GM12878 (cell line): Measurements from ENCODE around the gene LRRC3B. TPM values are rescaled to one million over a fixed set of nuclear protein-coding genes. Genes with fewer than 3 reads are reported as not detected.

Experiments
- ATAC-seq: fragments of 200-7000 bp; cut with Tn5 transposase; 3 replicates; pipeline ENCODE4 v1.9.1; 2020; ENCODE audit warnings: mild to moderate bottlenecking, moderate library complexity
- BruUV-seq: library from RNA; stranded (reverse); fragments of 400-500 nt; replicated peaks from 2 replicates; lab custom pipeline; 2021; lab: Mats Ljungman, UMichigan
- CTCF ChIA-PET: fragments of 300-600 bp; sonication (Branson Sonifier 250); formaldehyde crosslinking; extraction: SDS; loops from one replicate; lab custom pipeline; 2021; ENCODE audit warnings: inconsistent platforms; lab: Yijun Ruan, JAX
- POLR2A ChIA-PET: fragments of 350-600 bp; formaldehyde crosslinking; extraction: SDS; loops from one replicate; lab custom pipeline; 2021; ENCODE audit warnings: inconsistent platforms; lab: Charles Lee
- RAD21 ChIA-PET: fragments of 300-600 bp; sonication (Branson Sonifier 250); formaldehyde crosslinking; loops from one replicate; lab custom pipeline; 2023; ENCODE audit warnings: antibody characterized with exemption; ENCODE audit not compliant: unreplicated experiment; lab: Charles Lee
- SMC1A ChIA-PET: fragments of 300-600 bp; sonication (Branson Sonifier 250); formaldehyde crosslinking; loops from one replicate; lab custom pipeline; 2023; ENCODE audit not compliant: unreplicated experiment, uncharacterized antibody; lab: Charles Lee
- DNase-seq: peaks from one replicate; pipeline ENCODE4 v3.0.0-alpha.2; 2011; ENCODE audit warnings: low read depth, low spot score
- FAIRE-seq: peaks from 3 replicates; lab custom pipeline; 2011; peaks lifted over from hg19 to GRCh38; lab: Jason Lieb, UNC
- H2AFZ ChIP-seq: 2 replicates; pipeline ENCODE4 v1.6.0; 2011; ENCODE audit warnings: low read depth, low read length, control low read depth; ENCODE audit not compliant: control insufficient read depth
- H3K27ac ChIP-seq: 2 replicates; pipeline ENCODE4 v1.5.1; 2011; ENCODE audit warnings: control low read depth; ENCODE audit not compliant: control insufficient read depth, insufficient read depth
- H3K27me3 ChIP-seq, 2 experiments: replicated peaks in 1 of 2; 2 replicates each; pipeline versions ENCODE4 v1.6.0 to v1.6.1; 2011; ENCODE audit warnings: low read length in 1 of 2; ENCODE audit not compliant: control insufficient read depth in 2 of 2, insufficient read depth in 2 of 2
- H3K36me3 ChIP-seq, 2 experiments: 2 replicates each; pipeline ENCODE4 v1.5.1; 2011; ENCODE audit warnings: low read length in 1 of 2; ENCODE audit not compliant: control insufficient read depth in 2 of 2, insufficient read depth in 2 of 2
- H3K4me1 ChIP-seq: 2 replicates; pipeline ENCODE4 v1.6.1; 2011; ENCODE audit warnings: mild to moderate bottlenecking, low read length, moderate library complexity, mixed read lengths; ENCODE audit not compliant: control insufficient read depth, insufficient read depth
- H3K4me2 ChIP-seq: 2 replicates; pipeline ENCODE4 v1.6.0; 2011; ENCODE audit warnings: control low read depth; ENCODE audit not compliant: control insufficient read depth, insufficient read depth
- H3K4me3 ChIP-seq: fragments of 200-600 bp; sonication (generic); 2 replicates; pipeline ENCODE4 v1.5.1; 2016
- H3K79me2 ChIP-seq: 2 replicates; pipeline ENCODE4 v1.6.0; 2011; ENCODE audit warnings: low read length; ENCODE audit not compliant: control insufficient read depth, insufficient read depth
- H3K9ac ChIP-seq: 2 replicates; pipeline ENCODE4 v1.8.0; 2011; ENCODE audit warnings: low read length, control low read depth, mixed read lengths; ENCODE audit not compliant: control insufficient read depth, insufficient read depth
- H3K9me3 ChIP-seq: replicated peaks from 3 replicates; pipeline ENCODE4 v1.5.1; 2011; ENCODE audit warnings: mild to moderate bottlenecking, low read length; ENCODE audit not compliant: control insufficient read depth, insufficient read depth
- H4K20me1 ChIP-seq: 2 replicates; pipeline ENCODE4 v1.6.0; 2011; ENCODE audit not compliant: control insufficient read depth, insufficient read depth
- BACH1 ChIP-seq: fragments of 450-650 bp; IDR thresholded peaks from 2 replicates; pipeline ENCODE4 v1.6.1; 2017; ENCODE audit warnings: mild to moderate bottlenecking, borderline replicate concordance
- CHD1 ChIP-seq: IDR thresholded peaks from 2 replicates; pipeline ENCODE4 v1.6.1; 2012; ENCODE audit warnings: low read depth, low read length, improper control_type of control experiment
- KDM1A ChIP-seq: fragments of 200-600 bp; sonication (generic); IDR thresholded peaks from 2 replicates; pipeline ENCODE4 v1.6.1; 2016; ENCODE audit warnings: borderline replicate concordance
- MEF2B ChIP-seq: fragments of 450-650 bp; IDR thresholded peaks from 2 replicates; pipeline ENCODE4 v1.6.1; 2018; ENCODE audit warnings: mild to moderate bottlenecking, moderate library complexity; ENCODE audit not compliant: partially characterized antibody, poor library complexity, severe bottlenecking
- NFYA ChIP-seq: IDR thresholded peaks from 2 replicates; pipeline ENCODE4 v1.6.1; 2011; ENCODE audit warnings: low read depth, mild to moderate bottlenecking, low read length, improper control_type of control experiment, borderline replicate concordance
- PBX3 ChIP-seq: IDR thresholded peaks from 2 replicates; pipeline ENCODE4 v1.6.1; 2011; ENCODE audit warnings: mild to moderate bottlenecking, low read depth, low read length, moderate library complexity; ENCODE audit not compliant: insufficient replicate concordance
- PKNOX1 ChIP-seq: fragments of 450-650 bp; IDR thresholded peaks from 2 replicates; pipeline ENCODE4 v1.6.1; 2016; ENCODE audit warnings: mild to moderate bottlenecking
- PRDM15 ChIP-seq: fragments of 450-650 bp; formaldehyde crosslinking; IDR thresholded peaks from 2 replicates; pipeline ENCODE4 v1.4.0; 2020; ENCODE audit warnings: mild to moderate bottlenecking, moderate library complexity
- SMARCA5 ChIP-seq: fragments of 450-650 bp; IDR thresholded peaks from 2 replicates; pipeline ENCODE4 v1.6.1; 2017; ENCODE audit warnings: mild to moderate bottlenecking
- WGBS: methylation state at CpG from one replicate; pipeline ENCODE4 v1.1.6; 2016; ENCODE audit warnings: low lambda C conversion rate; ENCODE audit not compliant: insufficient replicate concordance, insufficient coverage; ENCODE audit errors: missing lambda C conversion rate; 5-methylcytosine and 5-hydroxymethylcytosine counted together
- in situ Hi-C: fragments of 300-500 bp; cut with MboI; formaldehyde crosslinking; loops from 9 replicates; pipeline ENCODE4 v1.14.3; 2018; ENCODE audit warnings: mixed read lengths
- intact Hi-C: fragments of 100-400 bp; cut with micrococcal nuclease; formaldehyde crosslinking; loops from one replicate; pipeline ENCODE4 v1.14.2; 2022; ENCODE audit not compliant: unreplicated experiment
- polyA plus RNA-seq, 11 experiments: library from polyadenylated mRNA; depleted of rRNA in 4 of 11; unstranded in 6 of 11; stranded (reverse) in 5 of 11; fragments of >200 nt; fragmentation: Nextera tagmentation in 4 of 11; fragmentation: Illumina TruSeq in 1 of 11; extraction: Ambion mirVana in 4 of 11; extraction: Trizol in 1 of 11; gene quantifications; 1 replicate in 1 of 11; 2 replicates in 10 of 11; pipeline versions ENCODE4 v1.2.1 to v1.2.3, GENCODE V29; 2011 to 2016; ENCODE audit warnings: inconsistent platforms in 2 of 11, missing spikeins in 2 of 11, low read depth in 1 of 11
- total RNA-seq, 4 experiments: library from RNA; depleted of rRNA in 3 of 4; stranded (reverse); fragments of >200 nt in 3 of 4; fragmentation: Illumina TruSeq in 1 of 4; extraction: Trizol in 1 of 4; gene quantifications; 2 replicates each; pipeline versions ENCODE4 v1.2.1 to v1.2.3, GENCODE V29; 2013 to 2021
- TF ChIP-seq, protein P1 (sequence below): fragments of 450-650 bp; IDR thresholded peaks from 2 replicates; pipeline ENCODE4 v1.6.1; 2017; ENCODE audit warnings: mild to moderate bottlenecking, moderate library complexity
- TF ChIP-seq, protein P2 (sequence below): fragments of 450-650 bp; IDR thresholded peaks from 2 replicates; pipeline ENCODE4 v1.6.1; 2017; ENCODE audit warnings: low read depth, mild to moderate bottlenecking, moderate library complexity

The LRRC3B gene
- total and polyA plus RNA-seq, 10 of the 15 experiments (the other 5 are each of a cell fraction or from before 2014, with no cell fraction given): not detected

GRCh38 chr3:26657348-26657976, 34.9 kb downstream of the LRRC3B start:
- ChIA-PET CTCF (no interaction called here), POLR2A (no interaction called here)
- no peak overlapping the region for H3K4me2 ChIP-seq
- TF ChIP-seq PKNOX1 (no peak), NFYA (no peak), CHD1 (no peak), MEF2B (no peak), SMARCA5 (no peak), KDM1A (no peak), PRDM15 (no peak), PBX3 (no peak), BACH1 (no peak)
- TF ChIP-seq, protein P1, sequence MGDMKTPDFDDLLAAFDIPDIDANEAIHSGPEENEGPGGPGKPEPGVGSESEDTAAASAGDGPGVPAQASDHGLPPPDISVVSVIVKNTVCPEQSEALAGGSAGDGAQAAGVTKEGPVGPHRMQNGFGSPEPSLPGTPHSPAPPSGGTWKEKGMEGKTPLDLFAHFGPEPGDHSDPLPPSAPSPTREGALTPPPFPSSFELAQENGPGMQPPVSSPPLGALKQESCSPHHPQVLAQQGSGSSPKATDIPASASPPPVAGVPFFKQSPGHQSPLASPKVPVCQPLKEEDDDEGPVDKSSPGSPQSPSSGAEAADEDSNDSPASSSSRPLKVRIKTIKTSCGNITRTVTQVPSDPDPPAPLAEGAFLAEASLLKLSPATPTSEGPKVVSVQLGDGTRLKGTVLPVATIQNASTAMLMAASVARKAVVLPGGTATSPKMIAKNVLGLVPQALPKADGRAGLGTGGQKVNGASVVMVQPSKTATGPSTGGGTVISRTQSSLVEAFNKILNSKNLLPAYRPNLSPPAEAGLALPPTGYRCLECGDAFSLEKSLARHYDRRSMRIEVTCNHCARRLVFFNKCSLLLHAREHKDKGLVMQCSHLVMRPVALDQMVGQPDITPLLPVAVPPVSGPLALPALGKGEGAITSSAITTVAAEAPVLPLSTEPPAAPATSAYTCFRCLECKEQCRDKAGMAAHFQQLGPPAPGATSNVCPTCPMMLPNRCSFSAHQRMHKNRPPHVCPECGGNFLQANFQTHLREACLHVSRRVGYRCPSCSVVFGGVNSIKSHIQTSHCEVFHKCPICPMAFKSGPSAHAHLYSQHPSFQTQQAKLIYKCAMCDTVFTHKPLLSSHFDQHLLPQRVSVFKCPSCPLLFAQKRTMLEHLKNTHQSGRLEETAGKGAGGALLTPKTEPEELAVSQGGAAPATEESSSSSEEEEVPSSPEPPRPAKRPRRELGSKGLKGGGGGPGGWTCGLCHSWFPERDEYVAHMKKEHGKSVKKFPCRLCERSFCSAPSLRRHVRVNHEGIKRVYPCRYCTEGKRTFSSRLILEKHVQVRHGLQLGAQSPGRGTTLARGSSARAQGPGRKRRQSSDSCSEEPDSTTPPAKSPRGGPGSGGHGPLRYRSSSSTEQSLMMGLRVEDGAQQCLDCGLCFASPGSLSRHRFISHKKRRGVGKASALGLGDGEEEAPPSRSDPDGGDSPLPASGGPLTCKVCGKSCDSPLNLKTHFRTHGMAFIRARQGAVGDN: no peak
- TF ChIP-seq, protein P2, sequence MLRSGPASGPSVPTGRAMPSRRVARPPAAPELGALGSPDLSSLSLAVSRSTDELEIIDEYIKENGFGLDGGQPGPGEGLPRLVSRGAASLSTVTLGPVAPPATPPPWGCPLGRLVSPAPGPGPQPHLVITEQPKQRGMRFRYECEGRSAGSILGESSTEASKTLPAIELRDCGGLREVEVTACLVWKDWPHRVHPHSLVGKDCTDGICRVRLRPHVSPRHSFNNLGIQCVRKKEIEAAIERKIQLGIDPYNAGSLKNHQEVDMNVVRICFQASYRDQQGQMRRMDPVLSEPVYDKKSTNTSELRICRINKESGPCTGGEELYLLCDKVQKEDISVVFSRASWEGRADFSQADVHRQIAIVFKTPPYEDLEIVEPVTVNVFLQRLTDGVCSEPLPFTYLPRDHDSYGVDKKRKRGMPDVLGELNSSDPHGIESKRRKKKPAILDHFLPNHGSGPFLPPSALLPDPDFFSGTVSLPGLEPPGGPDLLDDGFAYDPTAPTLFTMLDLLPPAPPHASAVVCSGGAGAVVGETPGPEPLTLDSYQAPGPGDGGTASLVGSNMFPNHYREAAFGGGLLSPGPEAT: no peak

More at GRCh38 chr3:26657348-26657976, 34.9 kb downstream of the LRRC3B start:
- WGBS: 19% methylated on average over 6 of the region's 6 CpGs
- Histone ChIP-seq H3K27me3 (no peaks in the 10 kb centered on the region), H3K36me3 (no peaks in the 10 kb centered on the region), H4K20me1 (no peaks in the 10 kb centered on the region), H3K4me3 (no peak overlapping the region), H3K79me2 (no peaks in the 10 kb centered on the region), H2AFZ (no peak overlapping the region), H3K9me3 (no peaks in the 10 kb centered on the region), H3K9ac (no peak overlapping the region), H3K4me1 (no peaks in the 10 kb centered on the region), H3K27ac (no peak overlapping the region)
- ChIA-PET SMC1A (no interaction called here), RAD21 (no interaction called here)
- ATAC-seq (no peak), DNase-seq (no peak), FAIRE-seq (no peak)
- in situ Hi-C loops (no loop called here), intact Hi-C loops (no loop called here)
- no TSS peak for BruUV-seq
